Testis (tissue), 2 donors: ENCODE measurements around the gene VAV1.

ENCODE experiments used
- CTCF ChIP-seq, 3 experiments: fragments of 450-650 bp in 2 of 3; fragments of 200-600 bp in 1 of 3; sonication (generic) in 1 of 3; IDR thresholded peaks; one replicate each; pipeline ENCODE4 v1.5.1; 2016 to 2019; ENCODE audit warnings: antibody characterized with exemption in 3 of 3, mild to moderate bottlenecking in 2 of 3, moderate library complexity in 1 of 3
- POLR2A ChIP-seq: fragments of 450-650 bp; IDR thresholded peaks from one replicate; pipeline ENCODE4 v1.6.1; 2017; ENCODE audit warnings: antibody characterized with exemption, mild to moderate bottlenecking, moderate library complexity

- no peak for TF ChIP-seq CTCF (IDR thresholded peaks at IDR 0.05)
- no peak for TF ChIP-seq POLR2A
Measured at GRCh38 chr19:6797646-6798045, 25.1 kb downstream of the VAV1 start.
